ENCODE results near the gene ANKRD30B.
"Not testable (repeated sequence)": the region's sequence is repeated elsewhere in the genome, so short reads cannot be mapped to it uniquely, and the experiment has no call there.

ANKRD30B gene

GRCh38 chr18:14797969-14798764, 50.2 kb downstream of the ANKRD30B start:
- CTCF ChIA-PET; H3K27ac ChIP-seq (ENCODE audit: insufficient read depth in 1 of 2, low read depth in 1 of 2, low read length in 2 of 2, poor library complexity in 1 of 2, severe bottlenecking in 2 of 2); DNase-seq; H3K9me3 ChIP-seq (ENCODE audit: control extremely low read depth in 1 of 5, control insufficient read depth in 4 of 5, insufficient read depth in 2 of 5, low read depth in 1 of 5, low read length in 4 of 5); H3K36me3 ChIP-seq (ENCODE audit: control insufficient read depth in 4 of 4, insufficient read depth in 4 of 4, low read length in 3 of 4); H3K27me3 ChIP-seq (replicated peaks in 2 of 5; ENCODE audit: control insufficient read depth in 4 of 5, insufficient read depth in 5 of 5, low read length in 4 of 5); H3K4me3 ChIP-seq (ENCODE audit: control insufficient read depth in 1 of 7, extremely low read depth in 1 of 7, insufficient read depth in 4 of 7, low read depth in 2 of 7, low read length in 6 of 7); H3K4me1 ChIP-seq (ENCODE audit: control extremely low read depth in 1 of 4, control insufficient read depth in 4 of 4, insufficient read depth in 4 of 4, low read length in 3 of 4); POLR2A ChIA-PET: not testable (repeated sequence)
- 96% methylated on average over 8 of the region's 12 CpGs for WGBS (ENCODE audit: insufficient coverage)

- POLR2A ChIA-PET: not testable (repeated sequence)
These were observed 63.1 kb downstream of the ANKRD30B start for GRCh38 chr18:14811081-14811480.

GRCh38 chr18:14826972-14827632, 79.1 kb downstream of the ANKRD30B start:
- POLR2A ChIA-PET; H3K36me3 ChIP-seq (ENCODE audit: control insufficient read depth in 4 of 4, insufficient read depth in 4 of 4, low read length in 3 of 4); H3K27ac ChIP-seq (ENCODE audit: insufficient read depth in 1 of 2, low read depth in 1 of 2, low read length in 2 of 2, poor library complexity in 1 of 2, severe bottlenecking in 2 of 2); H3K9me3 ChIP-seq (ENCODE audit: control extremely low read depth in 1 of 5, control insufficient read depth in 4 of 5, insufficient read depth in 2 of 5, low read depth in 1 of 5, low read length in 4 of 5); H3K27me3 ChIP-seq (replicated peaks in 2 of 5; ENCODE audit: control insufficient read depth in 4 of 5, insufficient read depth in 5 of 5, low read length in 4 of 5); H3K4me3 ChIP-seq (ENCODE audit: control insufficient read depth in 1 of 7, extremely low read depth in 1 of 7, insufficient read depth in 4 of 7, low read depth in 2 of 7, low read length in 6 of 7); CTCF ChIA-PET; DNase-seq; H3K4me1 ChIP-seq (ENCODE audit: control extremely low read depth in 1 of 4, control insufficient read depth in 4 of 4, insufficient read depth in 4 of 4, low read length in 3 of 4): not testable (repeated sequence)
- WGBS (ENCODE audit: insufficient coverage): 100% methylated on average over 1 of the region's 2 CpGs

More at GRCh38 chr18:14811081-14811480, 63.1 kb downstream of the ANKRD30B start:
- CTCF ChIA-PET; H3K36me3 ChIP-seq (ENCODE audit: control insufficient read depth in 4 of 4, insufficient read depth in 4 of 4, low read length in 3 of 4); H3K4me1 ChIP-seq (ENCODE audit: control extremely low read depth in 1 of 4, control insufficient read depth in 4 of 4, insufficient read depth in 4 of 4, low read length in 3 of 4); DNase-seq; H3K27ac ChIP-seq (ENCODE audit: insufficient read depth in 1 of 2, low read depth in 1 of 2, low read length in 2 of 2, poor library complexity in 1 of 2, severe bottlenecking in 2 of 2); H3K9me3 ChIP-seq (ENCODE audit: control extremely low read depth in 1 of 5, control insufficient read depth in 4 of 5, insufficient read depth in 2 of 5, low read depth in 1 of 5, low read length in 4 of 5); H3K4me3 ChIP-seq (ENCODE audit: control insufficient read depth in 1 of 7, extremely low read depth in 1 of 7, insufficient read depth in 4 of 7, low read depth in 2 of 7, low read length in 6 of 7); H3K27me3 ChIP-seq (replicated peaks in 2 of 5; ENCODE audit: control insufficient read depth in 4 of 5, insufficient read depth in 5 of 5, low read length in 4 of 5): not testable (repeated sequence)
- 100% methylated on average over 2 of the region's 13 CpGs for WGBS (ENCODE audit: insufficient coverage)

GRCh38 chr18:14841607-14842006, 93.6 kb downstream of the ANKRD30B start:
- H3K27me3 ChIP-seq (replicated peaks in 2 of 5; ENCODE audit: control insufficient read depth in 4 of 5, insufficient read depth in 5 of 5, low read length in 4 of 5); H3K4me3 ChIP-seq (ENCODE audit: control insufficient read depth in 1 of 7, extremely low read depth in 1 of 7, insufficient read depth in 4 of 7, low read depth in 2 of 7, low read length in 6 of 7); POLR2A ChIA-PET; H3K9me3 ChIP-seq (ENCODE audit: control extremely low read depth in 1 of 5, control insufficient read depth in 4 of 5, insufficient read depth in 2 of 5, low read depth in 1 of 5, low read length in 4 of 5); H3K27ac ChIP-seq (ENCODE audit: insufficient read depth in 1 of 2, low read depth in 1 of 2, low read length in 2 of 2, poor library complexity in 1 of 2, severe bottlenecking in 2 of 2); H3K4me1 ChIP-seq (ENCODE audit: control extremely low read depth in 1 of 4, control insufficient read depth in 4 of 4, insufficient read depth in 4 of 4, low read length in 3 of 4); H3K36me3 ChIP-seq (ENCODE audit: control insufficient read depth in 4 of 4, insufficient read depth in 4 of 4, low read length in 3 of 4); CTCF ChIA-PET; DNase-seq: not testable (repeated sequence)
- no CpG with 5 or more reads among the region's 2 CpGs for WGBS (ENCODE audit: insufficient coverage)

- H3K36me3 ChIP-seq (ENCODE audit: control insufficient read depth in 4 of 4, insufficient read depth in 4 of 4, low read length in 3 of 4); H3K4me1 ChIP-seq (ENCODE audit: control extremely low read depth in 1 of 4, control insufficient read depth in 4 of 4, insufficient read depth in 4 of 4, low read length in 3 of 4): not testable (repeated sequence)
These were observed 103.6 kb downstream of the ANKRD30B start for GRCh38 chr18:14851533-14851932.

GRCh38 chr18:14855634-14856033, 107.7 kb downstream of the ANKRD30B start:
- CTCF ChIA-PET; H3K4me3 ChIP-seq (ENCODE audit: control insufficient read depth in 1 of 7, extremely low read depth in 1 of 7, insufficient read depth in 4 of 7, low read depth in 2 of 7, low read length in 6 of 7); H3K4me1 ChIP-seq (ENCODE audit: control extremely low read depth in 1 of 4, control insufficient read depth in 4 of 4, insufficient read depth in 4 of 4, low read length in 3 of 4); H3K36me3 ChIP-seq (ENCODE audit: control insufficient read depth in 4 of 4, insufficient read depth in 4 of 4, low read length in 3 of 4); H3K27me3 ChIP-seq (replicated peaks in 2 of 5; ENCODE audit: control insufficient read depth in 4 of 5, insufficient read depth in 5 of 5, low read length in 4 of 5); POLR2A ChIA-PET; H3K27ac ChIP-seq (ENCODE audit: insufficient read depth in 1 of 2, low read depth in 1 of 2, low read length in 2 of 2, poor library complexity in 1 of 2, severe bottlenecking in 2 of 2); H3K9me3 ChIP-seq (ENCODE audit: control extremely low read depth in 1 of 5, control insufficient read depth in 4 of 5, insufficient read depth in 2 of 5, low read depth in 1 of 5, low read length in 4 of 5); DNase-seq: not testable (repeated sequence)
- WGBS (ENCODE audit: insufficient coverage): no CpG with 5 or more reads among the region's 17 CpGs

More at GRCh38 chr18:14851533-14851932, 103.6 kb downstream of the ANKRD30B start:
- H3K9me3 ChIP-seq (ENCODE audit: control extremely low read depth in 1 of 5, control insufficient read depth in 4 of 5, insufficient read depth in 2 of 5, low read depth in 1 of 5, low read length in 4 of 5); H3K4me3 ChIP-seq (ENCODE audit: control insufficient read depth in 1 of 7, extremely low read depth in 1 of 7, insufficient read depth in 4 of 7, low read depth in 2 of 7, low read length in 6 of 7); CTCF ChIA-PET; POLR2A ChIA-PET; H3K27me3 ChIP-seq (replicated peaks in 2 of 5; ENCODE audit: control insufficient read depth in 4 of 5, insufficient read depth in 5 of 5, low read length in 4 of 5); H3K27ac ChIP-seq (ENCODE audit: insufficient read depth in 1 of 2, low read depth in 1 of 2, low read length in 2 of 2, poor library complexity in 1 of 2, severe bottlenecking in 2 of 2); DNase-seq: not testable (repeated sequence)
- WGBS (ENCODE audit: insufficient coverage): no CpG with 5 or more reads among the region's 2 CpGs

- POLR2A ChIA-PET, CTCF ChIA-PET: not testable (repeated sequence)
These were observed 108.3 kb downstream of the ANKRD30B start for GRCh38 chr18:14856256-14856655.

More at GRCh38 chr18:14856256-14856655, 108.3 kb downstream of the ANKRD30B start:
- not testable (repeated sequence) for DNase-seq; H3K27ac ChIP-seq (ENCODE audit: insufficient read depth in 1 of 2, low read depth in 1 of 2, low read length in 2 of 2, poor library complexity in 1 of 2, severe bottlenecking in 2 of 2); H3K4me3 ChIP-seq (ENCODE audit: control insufficient read depth in 1 of 7, extremely low read depth in 1 of 7, insufficient read depth in 4 of 7, low read depth in 2 of 7, low read length in 6 of 7); H3K36me3 ChIP-seq (ENCODE audit: control insufficient read depth in 4 of 4, insufficient read depth in 4 of 4, low read length in 3 of 4); H3K27me3 ChIP-seq (replicated peaks in 2 of 5; ENCODE audit: control insufficient read depth in 4 of 5, insufficient read depth in 5 of 5, low read length in 4 of 5); H3K9me3 ChIP-seq (ENCODE audit: control extremely low read depth in 1 of 5, control insufficient read depth in 4 of 5, insufficient read depth in 2 of 5, low read depth in 1 of 5, low read length in 4 of 5); H3K4me1 ChIP-seq (ENCODE audit: control extremely low read depth in 1 of 4, control insufficient read depth in 4 of 4, insufficient read depth in 4 of 4, low read length in 3 of 4)
- no CpG with 5 or more reads among the region's 20 CpGs for WGBS (ENCODE audit: insufficient coverage)
